GM15510 (cell line): ENCODE results near the gene CGNL1.

Experiments used
- POLR2A ChIP-seq: IDR thresholded peaks from 3 replicates; pipeline ENCODE4 v1.6.1; 2011; ENCODE audit warnings: borderline replicate concordance; ENCODE audit not compliant: insufficient read length; ENCODE audit errors: extremely low read depth

Gene CGNL1

DNA sequence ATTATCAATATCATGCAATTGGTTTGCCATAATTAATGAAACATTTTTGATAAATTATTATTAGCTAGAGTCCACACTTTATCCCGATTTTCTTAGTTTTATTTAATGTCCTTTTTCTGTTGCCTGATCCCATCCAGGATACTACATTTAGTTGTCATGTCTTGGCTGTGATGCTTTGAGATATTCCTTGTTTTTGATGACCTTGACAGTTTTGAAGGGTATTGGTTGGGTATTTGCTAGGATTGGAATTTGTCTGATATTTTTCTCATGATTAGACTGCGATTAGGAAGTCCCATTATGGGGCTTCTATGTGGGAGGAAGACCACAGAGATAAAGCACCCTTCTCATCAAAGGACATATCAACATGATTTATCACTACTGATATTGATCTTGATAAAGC, 43.0 kb downstream of the CGNL1 start:
- TF ChIP-seq POLR2A, result no peak

DNA sequence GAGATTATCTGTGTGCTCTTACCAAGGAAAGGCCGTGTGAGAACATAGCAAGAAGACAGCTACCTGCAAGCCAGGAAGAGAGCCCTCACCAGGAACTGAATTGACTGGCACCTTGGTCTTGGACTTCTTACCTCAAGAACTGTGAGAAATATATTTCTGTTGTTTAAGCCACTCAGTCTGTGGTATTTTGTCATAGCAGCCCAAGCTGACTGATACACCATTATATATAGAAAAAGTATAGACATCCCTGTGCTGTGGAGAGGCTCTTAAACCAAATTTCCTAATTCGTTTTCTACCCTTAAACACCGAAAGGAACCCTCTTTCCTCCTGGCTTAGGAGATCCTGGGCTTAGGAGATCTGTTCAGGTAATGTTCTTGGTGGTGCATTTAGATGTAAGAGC, 44.8 kb downstream of the CGNL1 start:
- TF ChIP-seq POLR2A, result no peak

DNA sequence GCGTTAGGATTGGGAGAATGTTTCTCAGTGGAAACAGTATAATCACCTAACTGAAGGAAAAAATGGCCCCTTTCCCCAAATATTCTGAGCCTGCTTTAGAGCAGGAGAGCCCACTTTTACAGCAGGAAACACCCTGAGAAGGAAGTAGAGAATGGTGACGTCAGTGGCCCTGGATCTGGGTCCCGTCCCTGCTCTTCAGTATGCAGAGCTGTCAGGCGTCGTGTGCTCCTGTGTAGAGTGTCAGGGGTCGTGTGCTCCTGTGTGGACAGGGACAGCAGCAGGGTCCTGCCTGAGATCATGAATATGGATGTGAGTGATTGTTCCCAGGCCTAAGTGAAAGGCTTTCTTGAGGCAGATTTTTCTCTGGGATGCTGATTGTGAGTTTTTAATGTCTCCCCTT, 45.2 kb downstream of the CGNL1 start:
- TF ChIP-seq POLR2A, result no peak

DNA sequence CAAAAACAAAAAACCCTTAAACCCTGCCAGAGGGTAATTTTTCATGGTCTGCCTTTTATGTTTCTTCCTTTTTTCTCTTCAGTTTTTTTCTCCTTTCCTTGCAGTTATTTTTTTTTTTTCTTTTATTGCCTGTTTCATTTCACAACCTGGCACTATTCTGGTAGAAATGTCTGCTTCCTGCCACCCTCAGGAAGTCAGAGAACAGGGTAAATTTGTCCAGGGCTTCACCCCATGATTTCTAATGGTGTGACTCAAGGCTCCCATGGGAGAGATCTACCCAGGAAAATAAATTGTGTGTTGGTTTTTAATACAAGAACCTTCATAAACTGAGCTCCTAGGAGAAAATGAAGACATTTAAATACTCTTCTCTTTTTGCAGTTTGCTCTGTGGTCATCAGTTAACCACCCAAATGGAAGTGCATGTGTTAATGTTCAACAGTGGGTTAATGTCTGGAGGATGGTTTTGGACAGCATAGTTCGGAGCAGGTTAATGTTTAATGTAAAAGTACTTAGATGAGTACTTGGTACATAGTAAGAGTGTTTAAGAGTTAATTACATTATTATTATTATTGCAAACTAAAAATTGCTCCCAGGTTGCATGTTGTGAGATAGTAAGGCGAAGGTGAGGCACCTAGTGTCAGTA, 45.9 kb downstream of the CGNL1 start:
- TF ChIP-seq POLR2A, result no peak

- no peak for TF ChIP-seq POLR2A
Measured at GRCh38 chr15:57423599-57424140, 47.4 kb downstream of the CGNL1 start.

DNA sequence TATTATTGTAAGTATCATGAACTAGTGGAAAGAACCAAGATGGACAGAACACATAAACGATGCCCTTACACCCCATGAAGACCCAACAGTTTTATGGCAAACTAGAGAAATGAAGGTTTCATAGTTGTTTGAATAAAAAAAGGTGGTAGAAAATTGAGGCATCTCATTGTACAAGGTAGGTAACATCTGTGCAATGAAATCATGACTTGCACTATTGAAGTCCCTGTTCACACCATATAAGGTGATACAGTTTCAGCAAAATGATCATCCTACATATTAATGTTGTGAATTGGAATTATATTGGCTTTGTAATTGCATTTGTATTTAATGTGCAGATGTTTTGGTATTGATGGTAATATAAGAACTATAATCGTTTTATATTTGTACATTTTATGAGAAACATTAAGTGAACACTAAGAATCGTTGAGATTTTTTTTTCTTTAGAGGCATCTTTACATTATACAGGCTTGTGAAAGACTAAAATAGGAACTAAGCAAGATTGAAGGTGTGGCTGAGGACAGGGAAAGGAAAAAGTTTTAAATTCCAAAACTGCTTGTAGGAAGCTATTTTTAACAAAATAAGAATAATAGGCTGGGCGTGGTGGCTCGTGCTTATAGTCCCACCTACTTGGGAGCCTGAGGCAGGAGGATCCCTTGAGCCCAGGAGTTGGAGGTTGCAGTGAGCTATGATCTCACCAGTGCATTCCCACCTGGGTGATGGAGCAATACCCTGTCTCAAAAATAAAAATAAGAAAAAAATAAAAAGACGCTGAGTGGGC, 48.5 kb downstream of the CGNL1 start:
- TF ChIP-seq POLR2A, result no peak

GRCh38 chr15:57425842-57426241, 49.5 kb downstream of the CGNL1 start:
- no peak for TF ChIP-seq POLR2A

DNA sequence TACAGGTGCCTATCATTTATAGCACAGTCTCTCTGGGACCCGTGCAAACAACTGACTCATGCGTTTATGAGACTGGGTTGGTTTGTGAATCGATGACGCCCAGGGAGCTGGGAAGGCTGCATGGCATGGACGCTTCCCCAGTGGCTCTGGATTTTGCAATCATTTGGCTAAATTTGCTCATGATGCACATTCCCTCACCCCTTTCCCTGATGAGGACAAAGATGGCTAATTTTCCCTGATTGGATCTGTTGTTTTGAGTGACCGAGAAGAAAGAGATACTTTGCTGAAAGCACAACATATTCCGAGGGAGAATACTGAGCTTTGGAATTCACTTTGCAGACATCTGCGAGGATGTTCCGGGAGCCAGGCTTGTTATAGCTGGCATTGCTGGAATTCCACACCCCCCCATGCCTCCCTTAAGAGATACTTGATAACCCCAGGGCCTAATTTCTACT, 51.1 kb downstream of the CGNL1 start:
- TF ChIP-seq POLR2A, result no peak

DNA sequence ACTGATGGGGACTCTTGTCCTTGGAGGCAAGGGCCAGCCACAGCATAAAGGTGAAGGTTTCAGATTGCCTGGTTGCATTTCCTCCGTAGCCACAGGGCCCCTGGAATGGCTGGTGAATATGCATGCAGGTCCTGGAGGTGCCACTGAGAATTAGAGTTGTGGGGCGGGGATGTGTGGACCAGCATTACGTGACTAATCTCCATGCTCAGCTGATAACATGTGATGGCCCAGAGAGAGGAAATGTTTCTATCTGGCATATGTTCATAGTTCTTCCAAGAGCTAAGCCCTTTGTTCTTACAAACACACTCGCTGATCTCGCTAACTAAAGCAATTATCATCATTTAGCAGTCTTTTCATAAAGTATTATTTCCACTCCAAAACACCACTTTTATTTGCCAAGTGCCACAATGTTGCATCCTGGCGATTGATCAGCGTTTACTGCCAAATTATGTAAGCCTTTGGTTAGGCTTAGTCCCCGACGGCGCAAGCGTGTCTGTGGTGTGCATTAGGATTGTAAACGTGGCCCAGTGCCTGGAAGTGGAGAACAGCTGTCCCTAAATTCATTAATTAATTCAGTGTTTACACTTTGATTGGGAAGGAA, 55.9 kb downstream of the CGNL1 start:
- TF ChIP-seq POLR2A, result no peak

DNA sequence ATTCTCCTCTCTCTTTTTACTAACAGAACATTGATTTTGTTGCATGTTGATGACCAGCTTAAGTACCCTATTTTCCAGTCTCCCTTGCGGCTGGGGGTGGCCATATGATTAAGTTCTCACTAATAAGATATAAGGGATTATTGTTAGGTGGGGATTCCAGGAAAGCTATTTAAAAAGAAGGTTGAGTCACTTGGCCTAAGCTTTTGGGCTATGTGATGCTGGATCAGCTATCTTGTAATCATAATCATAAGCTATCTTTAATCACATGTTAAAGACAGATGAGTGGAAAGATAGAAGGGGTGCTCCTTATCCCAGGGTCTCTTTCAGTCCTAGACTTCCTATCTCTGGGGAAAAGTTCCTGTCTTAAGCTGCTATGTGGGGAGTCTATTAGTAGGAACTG, 59.9 kb downstream of the CGNL1 start:
- TF ChIP-seq POLR2A, result no peak

DNA sequence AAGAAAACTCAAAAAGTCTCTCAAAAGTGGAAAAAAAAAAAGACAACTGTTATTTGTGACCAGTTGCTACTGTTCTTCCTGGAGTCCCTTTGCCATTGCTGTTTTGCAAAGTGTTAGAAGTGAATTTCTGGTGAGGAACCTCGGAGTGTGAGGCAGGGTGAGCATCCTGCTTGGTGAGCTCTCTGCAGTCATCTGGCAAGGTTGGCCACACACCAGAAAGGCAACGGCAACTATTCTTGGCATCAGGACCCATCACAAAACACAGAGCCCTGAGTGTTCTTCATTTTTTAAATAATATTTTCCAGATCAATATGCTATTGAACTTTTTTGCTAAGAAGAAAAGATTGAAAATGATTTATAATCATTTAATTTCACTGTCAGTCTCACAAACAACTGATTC, 60.7 kb downstream of the CGNL1 start:
- no peak for TF ChIP-seq POLR2A

DNA sequence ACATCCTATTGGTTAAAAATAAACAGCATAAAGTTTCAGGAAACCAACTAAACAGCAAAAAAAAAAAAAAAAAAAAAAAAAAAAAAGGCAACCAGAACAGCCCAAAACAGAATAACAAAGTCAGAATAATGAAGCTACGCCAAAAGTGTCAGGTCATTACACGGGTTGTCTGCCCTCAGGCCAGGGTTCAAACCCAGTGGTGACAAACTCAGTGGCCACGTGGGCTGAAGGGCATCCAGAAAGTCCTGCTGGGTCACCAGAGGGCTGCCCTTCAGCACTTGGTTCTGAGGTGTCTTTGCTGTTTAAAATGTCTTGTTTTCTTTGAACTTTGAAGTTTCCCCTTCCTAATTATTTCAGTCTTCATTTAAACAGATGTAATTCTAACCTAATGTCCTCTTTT, 61.3 kb downstream of the CGNL1 start:
- TF ChIP-seq POLR2A, result no peak

DNA sequence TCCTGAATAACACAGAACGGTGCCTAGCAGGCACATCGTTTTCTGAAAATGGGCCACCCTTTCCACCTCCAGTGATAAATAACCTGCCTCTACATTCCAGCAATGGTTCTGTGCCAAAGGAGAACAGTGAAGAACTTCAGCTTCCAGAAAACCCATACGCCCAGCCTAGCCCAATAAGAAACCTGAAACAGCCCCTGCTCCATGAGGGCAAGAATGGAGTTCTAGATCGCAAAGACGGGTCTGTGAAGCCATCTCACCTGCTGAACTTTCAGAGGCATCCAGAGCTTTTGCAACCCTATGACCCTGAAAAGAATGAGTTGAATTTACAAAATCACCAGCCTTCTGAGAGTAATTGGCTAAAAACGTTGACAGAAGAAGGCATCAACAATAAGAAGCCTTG, 61.9 kb downstream of the CGNL1 start:
- no peak for TF ChIP-seq POLR2A

DNA sequence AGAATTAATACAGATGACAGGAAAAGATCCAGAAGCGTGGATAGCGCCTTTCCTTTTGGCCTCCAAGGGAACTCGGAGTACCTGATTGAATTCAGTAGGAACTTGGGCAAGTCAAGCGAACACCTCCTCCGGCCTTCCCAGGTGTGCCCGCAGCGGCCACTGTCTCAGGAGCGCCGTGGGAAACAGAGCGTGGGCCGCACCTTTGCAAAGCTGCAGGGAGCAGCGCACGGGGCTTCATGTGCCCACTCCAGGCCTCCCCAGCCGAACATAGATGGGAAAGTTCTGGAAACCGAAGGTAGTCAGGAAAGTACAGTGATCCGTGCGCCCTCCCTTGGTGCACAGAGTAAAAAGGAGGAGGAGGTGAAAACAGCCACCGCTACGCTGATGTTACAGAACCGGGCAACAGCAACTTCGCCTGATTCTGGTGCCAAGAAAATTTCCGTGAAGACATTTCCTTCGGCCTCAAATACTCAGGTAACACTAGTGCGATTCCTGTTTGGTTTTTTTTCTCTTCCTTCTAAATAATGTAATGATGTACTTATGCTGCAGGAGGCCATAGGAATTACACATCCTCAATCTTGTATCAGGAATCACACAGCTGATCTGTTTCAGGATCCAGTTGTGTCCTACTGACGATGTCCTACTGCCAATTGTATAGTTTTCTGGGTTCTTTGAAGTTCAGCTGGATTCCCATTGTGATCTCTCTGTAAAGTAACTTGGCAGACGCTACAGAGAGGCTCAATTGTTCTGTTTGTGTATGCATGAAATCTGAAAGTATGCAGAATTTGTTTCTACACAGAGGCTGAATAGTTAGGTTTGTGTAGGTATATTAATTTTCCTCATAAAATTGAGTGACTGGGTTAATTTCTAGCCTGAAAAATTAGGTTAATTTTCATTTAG, 63.1 kb downstream of the CGNL1 start:
- no peak for TF ChIP-seq POLR2A

- no peak for TF ChIP-seq POLR2A
Measured at GRCh38 chr15:57440167-57440566, 63.9 kb downstream of the CGNL1 start.

DNA sequence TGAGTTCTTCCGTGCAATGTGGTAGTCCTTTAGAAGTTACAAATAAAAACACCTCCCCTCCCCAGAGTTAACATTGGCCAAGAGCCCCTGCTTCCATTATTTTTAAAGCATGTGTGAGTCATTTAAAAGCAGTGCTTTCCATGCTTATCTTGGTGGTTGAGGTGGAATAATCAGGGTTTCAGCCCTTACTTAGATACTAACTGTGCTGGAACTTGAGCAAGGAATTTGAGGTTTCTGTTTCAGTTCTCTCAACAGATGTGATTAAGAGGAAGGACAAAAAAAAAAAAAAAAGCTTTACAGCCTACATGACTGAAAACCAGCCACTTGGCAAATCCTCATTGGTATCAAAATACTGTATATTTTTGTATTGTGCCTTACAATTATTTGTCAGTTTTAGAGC, 64.5 kb downstream of the CGNL1 start:
- TF ChIP-seq POLR2A, result no peak

GRCh38 chr15:57442335-57442734, 66.0 kb downstream of the CGNL1 start:
- TF ChIP-seq POLR2A, result no peak
